ENCODE results near the gene COMTD1. TPM values are rescaled to one million over a fixed set of nuclear protein-coding genes. Genes with fewer than 3 reads are reported as not detected.

COMTD1 gene
- total RNA-seq, 1 donor from 2014 or later, result 20.8 TPM

GRCh38 chr10:75245354-75246250 is 9.8 kb upstream of the COMTD1 start:
- no peak for DNase-seq (ENCODE audit: extremely low read depth, low read depth, low spot score)

DNA sequence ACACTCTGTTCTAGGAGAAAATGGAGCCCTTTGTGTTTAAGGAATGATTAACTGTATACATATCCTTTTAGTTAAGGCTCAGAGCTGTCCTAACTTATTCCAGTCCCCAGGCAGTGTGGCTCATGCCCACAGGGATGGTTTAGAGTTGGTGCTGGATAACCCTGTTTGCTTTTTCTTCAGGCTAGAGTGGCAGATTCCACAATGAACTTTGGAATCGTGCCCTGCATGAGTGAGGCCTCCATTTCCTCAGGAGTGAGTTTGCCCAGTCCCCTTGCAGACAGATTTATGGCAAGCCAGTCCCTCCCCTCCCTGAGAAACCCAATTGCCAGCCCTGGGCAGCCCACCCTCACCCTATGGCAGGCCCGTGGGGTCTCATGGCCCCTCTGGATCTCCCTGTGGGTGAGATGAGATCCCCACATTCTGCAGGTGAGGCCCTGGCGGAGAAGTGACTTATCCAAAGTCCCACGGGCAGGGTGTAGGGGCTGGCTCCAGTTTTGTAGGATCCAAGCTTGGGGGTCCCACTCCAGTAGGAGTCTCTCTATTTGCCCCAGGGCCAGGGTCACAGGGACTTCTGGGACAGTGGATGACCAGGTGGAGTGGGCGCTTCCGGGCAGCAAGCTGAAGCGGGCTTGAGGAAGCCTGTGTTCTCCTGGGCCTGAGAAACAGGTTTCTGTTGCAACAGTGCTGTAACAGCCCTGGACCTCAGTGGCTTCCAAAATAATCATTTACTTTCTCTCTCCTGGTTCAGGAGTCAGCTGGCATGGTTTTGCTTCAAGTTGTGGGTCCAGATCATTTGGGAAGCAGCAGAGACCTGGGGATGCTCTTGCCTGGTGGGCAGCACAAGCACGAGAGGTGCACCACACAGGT is 9.0 kb upstream of the COMTD1 start:
- DNase-seq (ENCODE audit: extremely low read depth, low read depth, low spot score), result no peak

- DNase-seq (ENCODE audit: extremely low read depth, low read depth, low spot score), result no peak
Observed at GRCh38 chr10:75243426-75243825, 7.7 kb upstream of the COMTD1 start.

DNA sequence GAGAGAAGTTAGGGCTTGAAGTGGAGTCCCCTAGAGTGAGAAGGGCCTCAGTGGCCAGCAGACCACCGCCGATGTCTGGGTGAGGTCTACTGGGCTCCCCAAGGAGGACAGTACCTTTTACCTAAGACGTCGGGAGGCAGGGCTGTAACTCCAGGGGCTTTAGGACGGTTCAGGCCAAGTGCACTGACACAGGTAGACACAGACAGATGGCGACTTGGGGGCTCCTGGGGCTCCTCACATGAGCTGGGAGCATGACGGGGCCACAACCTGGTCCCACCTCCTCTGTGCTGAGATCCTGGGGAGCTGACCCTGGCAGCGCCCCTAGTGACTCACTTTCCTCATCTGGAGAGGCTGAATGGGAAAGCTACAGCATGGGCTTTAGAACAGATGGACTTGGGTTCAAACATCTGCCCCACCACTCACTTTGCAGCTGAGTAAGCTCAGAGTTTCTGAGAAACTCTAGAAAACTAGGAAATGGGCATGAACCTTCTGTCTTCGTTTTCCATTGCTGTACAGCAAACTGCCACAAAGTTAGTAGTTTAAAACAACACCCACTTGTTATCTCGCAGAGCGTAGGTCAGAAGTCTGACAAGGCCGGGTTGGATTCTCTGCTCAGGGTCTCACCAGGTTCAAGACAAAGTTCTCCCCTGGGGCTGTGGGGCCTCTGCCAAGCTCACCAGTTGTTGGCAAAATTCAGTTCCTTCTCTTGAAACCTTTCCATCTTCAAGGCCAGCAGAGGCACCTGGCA is 4.7 kb upstream of the COMTD1 start:
- DNase-seq (ENCODE audit: extremely low read depth, low read depth, low spot score), result no peak

DNA sequence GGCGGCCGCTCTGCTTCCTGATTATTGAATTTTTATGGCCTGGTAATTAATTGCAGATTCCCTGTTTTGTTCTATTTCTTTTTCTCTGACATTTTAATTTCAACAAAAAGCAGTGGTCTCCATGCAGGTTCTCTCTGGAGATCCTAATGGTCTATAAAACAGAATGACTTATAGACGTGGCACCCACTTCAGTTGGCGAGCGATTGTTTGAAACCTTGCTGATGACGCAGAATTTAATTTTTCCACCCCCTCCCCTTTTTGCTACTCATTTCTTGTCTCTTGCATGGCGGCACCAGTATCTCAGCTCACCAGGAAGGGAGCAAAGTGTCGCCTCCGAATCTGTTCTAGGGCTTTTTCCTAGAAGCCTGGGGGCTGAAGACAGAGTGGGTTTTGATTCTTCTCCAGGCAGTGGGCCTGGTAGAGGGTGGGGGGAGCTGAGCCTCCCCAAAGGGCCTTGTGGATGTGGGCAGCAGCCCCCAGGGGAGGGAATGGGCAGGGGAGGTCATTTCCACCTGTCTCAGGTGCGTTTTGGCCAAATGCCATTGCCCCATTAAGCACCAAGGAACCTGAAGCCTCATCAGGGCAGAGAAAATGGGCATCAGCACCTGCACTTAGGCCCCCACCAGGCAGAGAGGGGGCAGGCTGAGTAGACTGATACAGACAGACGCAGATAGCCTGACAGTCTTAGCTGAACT is 3.5 kb upstream of the COMTD1 start:
- DNase-seq (ENCODE audit: extremely low read depth, low read depth, low spot score), result no peak

DNA sequence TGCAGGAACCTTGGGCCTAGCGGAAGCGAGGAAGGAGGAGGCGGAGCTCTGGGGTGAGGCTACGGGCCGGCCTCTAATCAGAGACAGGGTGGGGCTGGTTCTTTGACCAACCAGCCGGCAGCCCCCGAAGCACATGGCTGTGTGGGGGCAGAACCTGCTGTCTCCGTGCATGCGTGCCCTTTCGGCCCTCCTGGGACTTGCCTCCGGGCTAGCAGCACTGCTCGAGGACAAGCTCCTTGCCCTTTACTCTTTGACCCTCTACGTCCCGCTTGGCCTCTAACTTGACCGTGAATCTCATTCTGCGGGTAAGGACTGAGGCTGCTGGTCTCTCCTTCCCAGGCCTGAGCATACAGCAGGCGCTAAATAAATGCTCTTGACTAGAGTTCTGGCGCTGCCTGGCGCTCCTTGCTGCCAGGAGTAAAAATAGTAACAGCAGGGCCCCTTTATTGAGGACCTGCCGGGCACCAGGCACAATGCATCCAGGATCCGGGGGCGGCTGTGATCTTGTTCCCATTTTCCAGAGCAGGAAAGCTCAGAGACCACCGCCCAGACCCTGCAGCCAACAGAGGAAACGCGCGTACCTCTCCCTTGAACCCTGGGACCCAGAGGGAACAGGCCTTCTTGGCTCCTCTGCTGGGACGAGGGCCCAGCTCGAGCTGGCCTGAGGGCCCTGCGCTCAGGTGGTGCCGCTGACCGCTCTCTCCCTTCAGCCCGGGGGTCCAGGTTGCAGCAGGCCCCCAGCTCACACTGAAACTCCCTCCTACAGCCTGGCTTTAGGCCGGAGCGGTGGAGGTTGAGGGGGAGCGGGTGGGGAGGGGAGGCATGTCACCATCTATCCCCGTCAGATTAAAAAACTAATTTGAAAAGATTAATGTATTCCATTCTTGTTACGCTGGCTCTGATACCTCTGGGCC is 2.7 kb upstream of the COMTD1 start:
- no peak for DNase-seq (ENCODE audit: extremely low read depth, low read depth, low spot score)

GRCh38 chr10:75236178-75236825 is 545 bp upstream of the COMTD1 start:
- DNase-seq (ENCODE audit: extremely low read depth, low read depth, low spot score), result no peak

DNA sequence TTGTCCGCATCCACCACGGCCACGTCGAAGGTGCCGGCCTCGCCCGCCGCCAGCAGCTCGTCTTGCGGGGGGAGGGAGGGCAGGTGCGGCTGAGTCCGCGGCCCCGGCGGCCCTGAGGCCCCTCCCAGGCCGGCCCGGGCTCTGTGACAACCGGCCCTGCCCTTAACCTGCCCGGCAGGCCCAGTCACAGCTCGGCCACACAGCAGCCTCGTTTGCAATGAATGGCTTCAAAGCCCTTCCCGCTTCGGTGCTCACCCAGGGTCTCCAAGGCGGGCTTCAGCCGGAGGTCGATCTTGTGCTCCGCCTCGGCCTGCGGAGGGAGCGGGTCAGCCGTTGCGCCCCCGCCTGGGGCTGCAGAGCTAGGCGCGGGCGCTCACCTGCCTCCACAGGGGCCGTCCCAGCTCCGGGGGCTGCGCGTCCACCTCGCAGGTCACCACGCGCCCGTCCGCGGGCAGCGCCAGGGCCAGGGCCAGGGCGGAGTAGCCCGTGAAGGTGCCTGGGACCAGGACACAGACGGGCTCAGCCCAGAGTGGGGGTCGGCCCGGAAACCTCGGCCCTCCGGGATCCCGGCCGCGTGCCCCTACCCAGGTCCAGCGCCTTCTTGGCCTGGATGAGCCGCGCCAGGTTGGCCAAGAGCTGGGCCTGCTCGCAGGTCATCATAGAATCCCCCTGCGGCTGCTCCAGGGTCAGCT is 928 bp downstream of the COMTD1 start:
- DNase-seq (ENCODE audit: extremely low read depth, low read depth, low spot score), result no peak

GRCh38 chr10:75234017-75234682 is 1.6 kb downstream of the COMTD1 start:
- no peak for DNase-seq (ENCODE audit: extremely low read depth, low read depth, low spot score)

DNA sequence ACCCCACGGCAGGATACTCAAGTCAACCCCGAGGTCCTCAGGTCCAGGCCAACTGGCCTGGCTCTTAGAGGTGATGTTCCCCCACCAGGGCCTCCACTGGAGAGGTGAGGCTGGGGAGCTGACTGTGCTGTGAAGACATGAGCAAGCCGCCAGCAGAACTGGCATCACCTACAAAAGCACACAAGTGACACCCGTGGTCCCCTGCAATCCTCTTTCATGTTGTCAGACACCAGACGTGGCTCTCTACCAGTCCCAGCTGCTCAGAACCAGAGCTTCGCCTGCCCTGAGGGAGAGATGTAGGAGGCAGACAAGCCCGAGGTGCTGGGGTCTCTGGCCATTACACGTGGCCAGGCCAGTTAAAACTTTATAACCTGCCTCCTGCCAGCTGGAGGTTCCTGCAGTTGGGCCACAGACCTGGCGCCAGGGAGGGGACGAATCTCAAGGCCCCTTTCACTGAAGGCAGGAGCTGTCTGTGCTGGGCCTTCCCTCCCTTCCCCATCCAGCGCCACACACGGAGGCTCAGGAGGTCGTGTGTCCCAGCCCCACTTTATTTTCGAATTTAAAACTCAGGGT is 2.2 kb downstream of the COMTD1 start:
- no peak for DNase-seq (ENCODE audit: extremely low read depth, low read depth, low spot score)

- no peak for DNase-seq (ENCODE audit: extremely low read depth, low read depth, low spot score)
Observed at GRCh38 chr10:75231672-75232581, 3.8 kb downstream of the COMTD1 start.

- no peak for DNase-seq (ENCODE audit: extremely low read depth, low read depth, low spot score)
Observed at GRCh38 chr10:75230600-75231038, 5.1 kb downstream of the COMTD1 start.

DNA sequence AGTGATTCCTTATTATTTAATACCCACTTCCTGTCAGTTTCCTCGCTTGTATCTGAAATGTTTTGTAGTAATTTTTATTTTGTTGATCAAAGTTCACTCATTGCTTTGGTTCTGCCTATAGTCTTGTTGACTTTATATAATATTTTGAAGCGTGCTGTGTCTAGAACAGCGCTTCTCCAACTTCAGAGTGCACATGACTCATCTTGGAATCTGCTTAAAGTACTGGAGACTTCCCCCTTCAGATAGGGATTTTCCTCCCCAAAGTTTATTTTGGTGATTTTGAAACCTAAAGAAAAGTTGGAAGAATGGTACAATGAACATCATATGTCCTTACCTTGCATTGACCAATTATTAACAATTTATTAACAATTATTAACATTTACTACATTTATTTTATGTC is 5.8 kb downstream of the COMTD1 start:
- DNase-seq (ENCODE audit: extremely low read depth, low read depth, low spot score), result no peak

- DNase-seq (ENCODE audit: extremely low read depth, low read depth, low spot score), result no peak
Observed at GRCh38 chr10:75228834-75229233, 6.9 kb downstream of the COMTD1 start.

DNA sequence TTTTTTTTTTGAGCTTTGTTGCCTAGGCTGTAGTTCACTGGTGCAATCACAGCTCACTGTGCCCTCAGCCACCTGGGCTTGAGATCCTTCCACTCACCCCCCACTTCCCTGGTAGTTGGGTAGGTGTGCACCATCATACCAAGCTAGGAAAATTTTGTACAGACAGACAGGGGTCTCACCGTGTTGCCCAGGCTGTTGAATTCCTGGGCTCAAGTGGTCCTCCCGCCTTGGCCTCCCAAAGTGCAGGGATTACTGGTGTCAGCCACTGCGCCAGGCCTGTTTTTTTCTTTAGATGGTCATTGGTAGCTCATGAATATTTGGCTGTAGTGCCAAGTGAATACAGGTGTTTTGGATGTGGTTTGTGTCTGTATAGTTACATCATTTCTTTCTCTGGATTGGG is 7.5 kb downstream of the COMTD1 start:
- DNase-seq (ENCODE audit: extremely low read depth, low read depth, low spot score), result no peak

GRCh38 chr10:75226656-75227055 is 9.1 kb downstream of the COMTD1 start:
- DNase-seq (ENCODE audit: extremely low read depth, low read depth, low spot score), result no peak

Measured in glomerular endothelial cell (primary cell).